HCT116 (cell line): ENCODE results near the gene CPT1B. TPM values are rescaled to one million over a fixed set of nuclear protein-coding genes. Genes with fewer than 3 reads are reported as not detected.

ENCODE experiments used
- ATAC-seq: fragments of 200-7000 bp; cut with Tn5 transposase; 2 replicates; pipeline ENCODE4 v1.9.1; 2020; ENCODE audit warnings: mild to moderate bottlenecking, moderate library complexity
- Bru-seq: library from RNA; stranded (reverse); fragments of 400-500 nt; gene quantifications from one replicate; lab custom pipeline; 2021; lab: Mats Ljungman, UMichigan
- BruChase-seq, 2 experiments: library from RNA; stranded (reverse); fragments of 400-500 nt; gene quantifications; one replicate each; lab custom pipeline; 2021; lab: Mats Ljungman, UMichigan
- BruUV-seq: library from RNA; stranded (reverse); fragments of 400-500 nt; replicated peaks from 2 replicates; lab custom pipeline; 2021; lab: Mats Ljungman, UMichigan
- CTCF ChIA-PET: fragments of 300-600 bp; sonication (Branson Sonifier 250); formaldehyde crosslinking; loops from one replicate; lab custom pipeline; 2021; ENCODE audit warnings: antibody characterized with exemption; lab: Charles Lee
- POLR2A ChIA-PET: fragments of 300-600, 350-600 bp; sonication (Branson Sonifier 250); formaldehyde crosslinking; loops from one replicate; lab custom pipeline; 2021; ENCODE audit warnings: antibody characterized with exemption; lab: Charles Lee
- RAD21 ChIA-PET, 2 experiments: fragments of 300-600 bp; sonication (Branson Sonifier 250); formaldehyde crosslinking; loops; one replicate each; lab custom pipeline; 2023; ENCODE audit warnings: low total read pairs in 2 of 2; ENCODE audit not compliant: uncharacterized antibody in 2 of 2, unreplicated experiment in 2 of 2, low non-redundant PET in 1 of 2; lab: Charles Lee
- DNase-seq: peaks from one replicate; pipeline ENCODE4 v3.0.0-alpha.2; 2010; ENCODE audit warnings: low read depth, low spot score
- H2AFZ ChIP-seq: fragments of 200-600 bp; shearing (Covaris generic), sonication (generic); 2 replicates; pipeline ENCODE4 v1.6.1; 2017; ENCODE audit warnings: low read depth, mixed run types, mixed read lengths, antibody characterized with exemption, low read length; ENCODE audit not compliant: poor library complexity, severe bottlenecking
- H3K27ac ChIP-seq: 2 replicates; pipeline ENCODE4 v1.5.1; 2012; ENCODE audit warnings: low read depth, low read length
- H3K27me3 ChIP-seq: fragments of 200-600 bp; sonication (generic); 2 replicates; pipeline ENCODE4 v1.6.1; 2016; ENCODE audit warnings: mixed run types, low read length, mixed read lengths; ENCODE audit not compliant: insufficient read depth
- H3K36me3 ChIP-seq, 2 experiments: fragments of 200-500 bp in 1 of 2; fragments of 200-600 bp in 1 of 2; sonication (Bioruptor generic) in 1 of 2; sonication (generic) in 1 of 2; 2 replicates each; pipeline versions ENCODE4 v1.5.1 to v1.6.1; 2014 to 2016; ENCODE audit warnings: low read length in 2 of 2, inconsistent platforms in 1 of 2, mixed read lengths in 1 of 2, mixed run types in 1 of 2; ENCODE audit not compliant: insufficient read depth in 2 of 2, control insufficient read depth in 1 of 2
- H3K4me1 ChIP-seq, 2 experiments: fragments of 200-600 bp in 1 of 2; sonication (generic) in 1 of 2; 2 replicates each; pipeline versions ENCODE4 v1.5.1 to v1.6.1; 2012 to 2017; ENCODE audit warnings: low read length in 2 of 2, inconsistent platforms in 1 of 2, mild to moderate bottlenecking in 1 of 2, mixed read lengths in 1 of 2, mixed run types in 1 of 2, moderate library complexity in 1 of 2; ENCODE audit not compliant: insufficient read depth in 2 of 2, control insufficient read depth in 1 of 2
- H3K4me2 ChIP-seq: fragments of 200-600 bp; sonication (generic); 2 replicates; pipeline ENCODE4 v1.6.1; 2017; ENCODE audit warnings: mixed run types, low read length, mixed read lengths
- H3K4me3 ChIP-seq, 2 experiments: fragments of 200-600 bp in 1 of 2; sonication (generic) in 1 of 2; replicated peaks in 1 of 2; 2 replicates each; pipeline ENCODE4 v1.5.1; 2011 to 2016; ENCODE audit warnings: low read length in 2 of 2, control low read depth in 1 of 2, low read depth in 1 of 2, mild to moderate bottlenecking in 1 of 2, mixed read lengths in 1 of 2, mixed run types in 1 of 2
- H3K79me2 ChIP-seq: fragments of 200-600 bp; sonication (generic); 2 replicates; pipeline ENCODE4 v1.6.1; 2017; ENCODE audit warnings: mild to moderate bottlenecking, mixed run types, low read length, moderate library complexity, mixed read lengths; ENCODE audit not compliant: insufficient read depth
- H3K9ac ChIP-seq: fragments of 200-600 bp; sonication (generic); 2 replicates; pipeline ENCODE4 v1.6.1; 2016; ENCODE audit warnings: low read length, mixed read lengths
- H3K9me2 ChIP-seq: fragments of 200-600 bp; sonication (generic), shearing (Covaris generic); 2 replicates; pipeline ENCODE4 v1.6.1; 2017; ENCODE audit warnings: mixed run types, mild to moderate bottlenecking, moderate library complexity; ENCODE audit not compliant: insufficient read depth
- H3K9me3 ChIP-seq, 2 experiments: fragments of 200-500 bp in 1 of 2; fragments of 200-600 bp in 1 of 2; sonication (Bioruptor generic) in 1 of 2; sonication (generic) in 1 of 2; 2 replicates each; pipeline ENCODE4 v1.6.1; 2014 to 2017; ENCODE audit warnings: low read length in 2 of 2, mixed read lengths in 2 of 2, inconsistent platforms in 1 of 2, low read depth in 1 of 2, mild to moderate bottlenecking in 1 of 2, mixed run types in 1 of 2, moderate library complexity in 1 of 2; ENCODE audit not compliant: control insufficient read depth in 1 of 2, insufficient read depth in 1 of 2
- H4K20me1 ChIP-seq: fragments of 200-600 bp; sonication (generic), shearing (Covaris generic); 2 replicates; pipeline ENCODE4 v1.6.1; 2017; ENCODE audit warnings: mixed run types, mild to moderate bottlenecking, moderate library complexity; ENCODE audit not compliant: insufficient read depth
- CBX3 ChIP-seq: IDR thresholded peaks from 2 replicates; pipeline ENCODE4 v1.6.1; 2012; ENCODE audit warnings: low read depth
- TCF7L2 ChIP-seq: IDR thresholded peaks from 2 replicates; pipeline ENCODE4 v1.7.0; 2011; ENCODE audit warnings: borderline replicate concordance, inconsistent platforms; ENCODE audit not compliant: insufficient read depth, insufficient read length; ENCODE audit errors: extremely low read depth
- ZBTB33 ChIP-seq: IDR thresholded peaks from 2 replicates; pipeline ENCODE4 v1.6.1; 2011; ENCODE audit warnings: mild to moderate bottlenecking, low read length, moderate library complexity; ENCODE audit not compliant: insufficient replicate concordance; ENCODE audit errors: extremely low read depth
- intact Hi-C: fragments of 100-400 bp; cut with micrococcal nuclease; formaldehyde crosslinking; loops from 2 replicates; pipeline ENCODE4 v1.10.0; 2022
- long read RNA-seq: library from polyadenylated mRNA; unstranded; transcript quantifications from one replicate; pipeline ENCODE4 v2.0.0, GENCODE V29; 2021; ENCODE audit not compliant: unreplicated experiment
- polyA plus RNA-seq: library from polyadenylated mRNA; unstranded; fragments of >200 nt; gene quantifications from 2 replicates; pipeline ENCODE4 v1.2.1, GENCODE V29; 2012; ENCODE audit warnings: missing spikeins
- total RNA-seq: library from RNA; stranded (reverse); gene quantifications from one replicate; pipeline ENCODE4 v1.2.1, GENCODE V29; 2021; ENCODE audit not compliant: unreplicated experiment

Gene CPT1B
- 35.1 TPM for total RNA-seq
- 23.4 and 28.1 TPM in 2 replicates for polyA plus RNA-seq
- percentile 45 among the genes with signal in this experiment for Bru-seq, nascent RNA
- percentile 84 among the genes with signal in this experiment for BruChase-seq, experiment 1, labeled RNA remaining after a 6-hour chase
- BruChase-seq, experiment 2, labeled RNA remaining after a 2-hour chase: percentile 73 among the genes with signal in this experiment
- long read RNA-seq, partial matches to known transcripts: 4 of 13 reads
- long read RNA-seq, other reads (novel, unspliced or antisense): 9 of 13 reads

GRCh38 chr22:50577987-50578775 is at the start of gene CPT1B:
Gene CPT1B, minus strand, starts transcription at chr22:50578427. Its CDS starts 512 bp downstream, at chr22:50577915.
- no TSS peak for BruUV-seq
- Histone ChIP-seq H3K4me2 (no peak within 1 kb of the TSS), H3K36me3 (no peaks in the 10 kb centered on the region; a peak in 2 of 4 replicates), H3K9me3 (no peaks in the 10 kb centered on the region), H3K27me3 (no peaks in the 10 kb centered on the region), H3K4me3 (no peak within 1 kb of the TSS), H4K20me1 (no peaks in the 10 kb centered on the region), H3K4me1 (peaks cover 5 to 14% of the 10 kb centered on the region in 2 experiments), H2AFZ (no peak within 1 kb of the TSS), H3K9ac (no peak within 1 kb of the TSS), H3K79me2 (peaks cover 10% of the 10 kb centered on the region; the same call in 1 of the 2 replicates), H3K27ac (no peak within 1 kb of the TSS), H3K9me2 (no peaks in the 10 kb centered on the region)
- TF ChIP-seq TCF7L2: no peak
- no peak for TF ChIP-seq ZBTB33
- TF ChIP-seq CBX3: no peak
- POLR2A ChIA-PET: no interaction called here
- ATAC-seq (no peak), DNase-seq (no peak)
- intact Hi-C loops: no loop called here
- RAD21 ChIA-PET: no interaction called here
- CTCF ChIA-PET: no interaction called here
